Endothelial cell of hepatic sinusoid (primary cell): ENCODE results near the gene POLE.

Experiments used
- in situ Hi-C: cut with HindIII; loops from 2 replicates; pipeline ENCODE4 v1.10.0; 2017; ENCODE audit warnings: low sequenced_read_pairs

POLE gene

GRCh38 chr12:132634411-132634990 lies 52.6 kb downstream of the POLE start:
- in situ Hi-C loops = no loop called here

GRCh38 chr12:132633901-132634300 lies 53.2 kb downstream of the POLE start:
- in situ Hi-C loops = no loop called here

GRCh38 chr12:132633398-132633797 lies 53.7 kb downstream of the POLE start:
- in situ Hi-C loops = no loop called here

- in situ Hi-C loops = no loop called here
Observed at GRCh38 chr12:132632521-132633228, 54.5 kb downstream of the POLE start.

GRCh38 chr12:132631666-132632065 lies 55.5 kb downstream of the POLE start:
- in situ Hi-C loops = no loop called here

DNA sequence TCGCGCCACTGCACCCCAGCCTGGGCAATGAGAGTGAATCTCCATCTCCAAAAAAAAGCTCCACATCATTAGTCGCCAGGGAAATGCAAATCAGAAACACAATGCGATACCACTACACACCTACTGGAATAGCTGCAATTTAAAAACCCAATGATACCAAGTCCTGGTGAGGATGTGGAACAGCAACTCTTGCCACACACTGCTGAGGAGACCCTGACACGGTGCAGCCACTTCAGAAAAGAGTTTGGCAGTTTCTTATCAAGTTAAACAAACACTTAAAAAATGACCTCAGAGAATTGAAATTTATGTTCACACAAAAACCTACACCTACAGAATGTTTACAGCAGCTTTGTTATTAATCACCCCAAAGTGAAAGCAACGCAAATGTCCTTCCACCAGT lies 56.5 kb downstream of the POLE start:
- in situ Hi-C loops = no loop called here

GRCh38 chr12:132629330-132629729 lies 57.8 kb downstream of the POLE start:
- in situ Hi-C loops = no loop called here

GRCh38 chr12:132625731-132626430 lies 61.3 kb downstream of the POLE start:
- in situ Hi-C loops = no loop called here

- in situ Hi-C loops = loop anchor here (25.0 kb wide), 1 partner anchor 188 kb away; no protein-coding TSS in a partner anchor
Observed at GRCh38 chr12:132624910-132625630, 62.1 kb downstream of the POLE start.

DNA sequence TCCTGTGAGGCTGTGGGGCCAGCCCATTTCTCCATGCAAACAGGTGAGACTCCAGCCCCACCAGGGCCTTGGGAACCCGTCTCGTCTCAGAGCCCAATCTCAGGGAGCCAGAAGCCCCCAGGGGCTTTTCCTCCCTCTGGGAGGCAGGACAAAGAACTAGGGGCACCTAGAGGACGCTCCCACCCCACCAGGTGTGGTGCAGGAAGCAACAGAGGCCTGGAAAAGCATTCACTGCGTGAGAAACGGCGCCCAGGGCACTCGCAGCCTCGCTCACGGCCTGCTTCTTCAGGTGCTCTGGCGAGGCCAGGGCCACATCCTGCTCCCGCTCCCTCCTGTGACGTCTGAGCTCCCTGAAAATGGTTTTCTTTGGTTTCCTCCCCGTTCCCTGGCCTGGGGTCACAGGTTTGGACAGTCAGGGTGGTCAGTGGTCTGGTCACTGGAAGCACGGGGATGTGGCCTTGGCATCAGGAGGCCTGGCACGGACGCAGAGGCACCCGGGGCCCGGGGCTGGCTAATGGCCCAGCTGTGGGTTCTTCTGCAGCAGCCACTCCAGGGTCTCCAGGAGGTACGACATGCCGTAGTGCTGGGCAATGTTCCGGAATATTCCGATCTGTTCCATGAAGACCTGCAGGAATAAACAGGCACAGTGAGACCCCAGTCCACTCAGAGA lies 62.8 kb downstream of the POLE start:
- in situ Hi-C loops = loop anchor here (25.0 kb wide), 1 partner anchor 187 kb away; no protein-coding TSS in a partner anchor

DNA sequence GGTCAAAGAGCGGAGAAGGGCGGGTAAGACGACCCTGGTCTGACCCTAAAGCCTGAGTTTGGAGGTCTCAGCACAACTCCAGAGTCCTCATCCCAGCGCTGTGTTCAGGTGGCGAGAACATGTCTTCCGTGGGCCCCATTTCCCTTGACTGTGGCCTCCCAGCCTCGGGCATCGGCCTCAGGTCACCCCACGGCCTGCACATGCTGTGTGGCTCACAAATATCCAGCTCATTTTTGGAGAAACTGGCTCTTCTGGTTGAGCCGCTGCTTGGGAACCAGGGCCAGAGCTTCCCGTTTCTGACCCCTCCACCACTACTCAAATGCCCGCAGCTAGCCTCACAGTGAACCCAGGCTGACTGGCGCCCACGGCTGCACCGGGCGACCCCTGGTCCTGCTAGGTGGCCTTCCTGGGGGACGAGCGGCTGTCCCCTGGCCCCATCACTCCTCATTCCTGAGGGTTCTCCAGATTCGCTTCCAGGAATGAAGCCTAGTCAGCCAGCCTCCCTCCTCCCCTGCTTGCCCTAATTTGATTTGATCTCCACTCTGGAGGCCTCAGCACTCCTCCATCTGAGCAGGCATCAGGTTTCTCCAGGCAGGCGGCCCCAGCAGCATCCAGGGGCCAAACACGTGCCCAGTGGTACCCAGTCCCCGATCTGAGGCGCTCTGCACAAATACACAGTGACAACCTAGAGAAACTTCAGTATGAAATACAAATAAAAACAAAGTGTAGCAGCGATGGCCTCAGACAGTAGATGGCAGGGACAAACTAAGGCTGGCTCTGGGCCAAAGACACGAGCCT lies 63.9 kb downstream of the POLE start:
- in situ Hi-C loops = loop anchor here (25.0 kb wide), 1 partner anchor 186 kb away; no protein-coding TSS in a partner anchor

GRCh38 chr12:132622437-132623071 lies 64.6 kb downstream of the POLE start:
- in situ Hi-C loops = loop anchor here (25.0 kb wide), 1 partner anchor 185 kb away; no protein-coding TSS in a partner anchor

DNA sequence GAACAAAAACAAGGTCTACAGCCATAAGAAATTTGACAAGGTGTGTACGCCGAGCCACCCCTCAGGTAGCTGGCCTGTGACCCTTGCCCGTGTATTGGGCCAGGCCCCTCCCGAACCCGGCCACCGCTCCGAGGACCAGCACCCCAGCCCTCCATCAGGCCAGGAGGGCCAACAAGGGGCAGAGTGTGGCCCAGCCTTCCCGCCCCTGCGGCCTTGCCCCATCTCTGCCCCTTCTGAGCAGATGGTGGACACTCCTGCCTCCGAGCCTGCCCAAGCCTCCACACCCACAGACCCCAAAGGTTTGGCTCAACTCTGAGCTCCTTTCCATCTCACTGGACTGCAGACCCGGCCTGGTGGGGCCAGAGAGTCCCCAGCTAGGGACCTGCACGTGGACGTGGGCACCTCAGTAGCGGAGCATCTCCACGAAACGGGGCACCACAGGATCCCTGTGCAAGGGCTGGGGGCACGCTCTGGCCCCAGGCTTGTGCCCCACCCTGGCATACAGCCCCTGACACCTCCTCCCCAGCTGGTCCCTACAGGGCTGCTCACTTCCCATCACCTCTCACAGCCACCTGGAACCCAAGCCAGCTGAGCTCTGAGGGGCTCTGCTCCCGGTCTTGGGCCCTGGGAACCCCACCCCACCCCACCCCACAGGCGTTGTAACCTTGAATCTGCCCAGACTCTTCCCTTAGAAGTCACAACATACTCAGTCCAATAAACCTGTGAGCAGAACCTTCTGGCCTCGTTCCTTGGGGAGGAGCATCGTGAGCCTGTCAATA lies 65.3 kb downstream of the POLE start:
- in situ Hi-C loops = loop anchor here (25.0 kb wide), 1 partner anchor 185 kb away; no protein-coding TSS in a partner anchor

DNA sequence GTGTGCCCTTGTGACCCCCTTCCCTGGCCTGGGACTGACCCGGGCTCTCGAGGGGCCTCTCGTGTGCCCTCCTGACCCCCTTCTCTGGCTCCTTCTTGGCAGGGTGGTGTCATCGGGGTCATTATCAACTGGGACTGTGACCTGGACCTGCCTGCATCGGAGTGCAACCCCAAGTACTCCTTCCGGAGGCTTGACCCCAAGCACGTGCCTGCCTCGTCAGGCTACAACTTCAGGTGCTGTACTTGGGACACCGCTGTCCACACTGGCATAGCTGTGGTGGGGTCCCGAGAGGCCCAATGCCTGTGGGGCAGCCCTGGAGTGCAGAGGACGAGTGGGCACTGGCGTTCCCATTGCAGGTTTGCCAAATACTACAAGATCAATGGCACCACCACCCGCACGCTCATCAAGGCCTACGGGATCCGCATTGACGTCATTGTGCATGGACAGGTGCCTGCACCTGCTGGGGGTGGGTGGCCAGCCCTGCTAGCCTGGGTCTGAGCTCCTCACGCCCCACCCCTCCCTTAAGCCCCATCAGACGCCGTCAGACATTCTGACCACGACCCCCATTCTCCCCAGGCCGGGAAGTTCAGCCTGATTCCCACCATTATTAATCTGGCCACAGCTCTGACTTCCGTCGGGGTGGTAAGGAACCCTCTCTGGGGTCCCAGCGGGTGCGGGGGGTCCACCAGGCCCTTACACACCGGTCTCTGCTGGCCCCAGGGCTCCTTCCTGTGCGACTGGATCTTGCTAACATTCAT lies 66.1 kb downstream of the POLE start:
- in situ Hi-C loops = loop anchor here (25.0 kb wide), 1 partner anchor 184 kb away; no protein-coding TSS in a partner anchor

GRCh38 chr12:132620113-132620898 lies 66.8 kb downstream of the POLE start:
- in situ Hi-C loops = loop anchor here (25.0 kb wide), 1 partner anchor 183 kb away; no protein-coding TSS in a partner anchor

- in situ Hi-C loops = loop anchor here (5.0 to 25.0 kb wide), 2 partner anchors 38 to 182 kb away; no protein-coding TSS in a partner anchor
Observed at GRCh38 chr12:132619386-132620112, 67.6 kb downstream of the POLE start.
